HepG2 (cell line): ENCODE results near the gene PLEKHA6. TPM values are rescaled to one million over a fixed set of nuclear protein-coding genes. Genes with fewer than 3 reads are reported as not detected.

Experiments used
- ATAC-seq: fragments of 200-7000 bp; cut with Tn5 transposase; 3 replicates; pipeline ENCODE4 v1.9.1; 2020; ENCODE audit warnings: mild to moderate bottlenecking, moderate library complexity
- BruUV-seq: library from RNA; stranded (reverse); fragments of 400-500 nt; replicated peaks from 2 replicates; lab custom pipeline; 2021; lab: Mats Ljungman, UMichigan
- CTCF ChIA-PET: fragments of 300-600 bp; formaldehyde crosslinking; extraction: SDS; loops from one replicate; lab custom pipeline; 2021; ENCODE audit warnings: low total read pairs, inconsistent platforms, low intra/inter-chr PET ratio; lab: Yijun Ruan, JAX
- POLR2A ChIA-PET: fragments of 350-600 bp; sonication (Branson Sonifier 250); formaldehyde crosslinking; loops from one replicate; lab custom pipeline; 2020; ENCODE audit warnings: antibody characterized with exemption, inconsistent platforms; lab: Yijun Ruan, JAX
- DNase-seq: peaks from one replicate; pipeline ENCODE4 v3.0.0-alpha.2; 2015; ENCODE audit warnings: low spot score
- FAIRE-seq: peaks from 3 replicates; lab custom pipeline; 2011; peaks lifted over from hg19 to GRCh38; lab: Jason Lieb, UNC
- H2AFZ ChIP-seq: one replicate; pipeline ENCODE4 v1.6.1; 2011; ENCODE audit warnings: low read length, inconsistent platforms
- H3K27ac ChIP-seq: fragments of 300-600 bp; 3 replicates; pipeline ENCODE4 v1.8.0; 2011; ENCODE audit warnings: mixed run types, mild to moderate bottlenecking, mixed read lengths, low read length, inconsistent platforms; ENCODE audit not compliant: insufficient read depth; ENCODE audit errors: extremely low read length
- H3K27me3 ChIP-seq, 2 experiments: fragments of 200-600 bp in 1 of 2; 2 replicates in 1 of 2; 3 replicates in 1 of 2; pipeline versions ENCODE4 v1.6.0 to v1.8.0; 2011; ENCODE audit warnings: low read length in 2 of 2, mild to moderate bottlenecking in 2 of 2, moderate library complexity in 2 of 2, inconsistent platforms in 1 of 2; ENCODE audit not compliant: insufficient read depth in 2 of 2, control insufficient read depth in 1 of 2
- H3K36me3 ChIP-seq, 2 experiments: fragments of 200-600 bp in 1 of 2; replicated peaks in 1 of 2; 2 replicates in 1 of 2; 3 replicates in 1 of 2; pipeline versions ENCODE4 v1.5.1 to v1.8.0; 2011; ENCODE audit warnings: low read length in 2 of 2, inconsistent platforms in 1 of 2; ENCODE audit not compliant: insufficient read depth in 2 of 2, control insufficient read depth in 1 of 2
- H3K4me1 ChIP-seq: 2 replicates; pipeline ENCODE4 v1.5.1; 2012; ENCODE audit warnings: low read length, inconsistent platforms; ENCODE audit not compliant: insufficient read depth
- H3K4me2 ChIP-seq: 2 replicates; pipeline ENCODE4 v1.6.0; 2011; ENCODE audit warnings: low read depth, low read length, inconsistent platforms
- H3K4me3 ChIP-seq, 3 experiments: fragments of 200-600 bp in 1 of 3; sonication (generic), shearing (Covaris generic) in 1 of 3; replicated peaks in 1 of 3; 2 replicates each; pipeline ENCODE4 v1.5.1; 2011 to 2016; ENCODE audit warnings: low read length in 3 of 3, inconsistent platforms in 2 of 3, low read depth in 2 of 3, mild to moderate bottlenecking in 2 of 3, control low read depth in 1 of 3, mixed read lengths in 1 of 3; ENCODE audit not compliant: insufficient read depth in 1 of 3
- H3K79me2 ChIP-seq: one replicate; pipeline ENCODE4 v1.6.1; 2011; ENCODE audit warnings: low read length, inconsistent platforms; ENCODE audit not compliant: insufficient read depth
- H3K9ac ChIP-seq: 2 replicates; pipeline ENCODE4 v1.6.0; 2011; ENCODE audit warnings: mild to moderate bottlenecking, low read depth, low read length, inconsistent platforms; ENCODE audit not compliant: insufficient read depth
- H3K9me3 ChIP-seq: 2 replicates; pipeline ENCODE4 v1.5.1; 2012; ENCODE audit warnings: mild to moderate bottlenecking, low read length
- H4K20me1 ChIP-seq: 2 replicates; pipeline ENCODE4 v1.6.0; 2011; ENCODE audit warnings: inconsistent platforms, mild to moderate bottlenecking, low read length, moderate library complexity; ENCODE audit not compliant: insufficient read depth
- IKZF1 ChIP-seq: fragments of 450-650 bp; IDR thresholded peaks from 2 replicates; pipeline ENCODE4 v1.7.1; 2016
- KAT7 ChIP-seq: IDR thresholded peaks from 2 replicates; pipeline ENCODE4 v1.6.1; 2018; ENCODE audit warnings: borderline replicate concordance, missing compliant biosample characterization
- PATZ1 ChIP-seq: sonication (generic); formaldehyde crosslinking; IDR thresholded peaks from 2 replicates; pipeline ENCODE4 v1.4.0; 2020; ENCODE audit warnings: missing genetic modification reagents
- STAG1 ChIP-seq: sonication (generic); formaldehyde crosslinking; IDR thresholded peaks from 2 replicates; pipeline ENCODE4 v1.4.0; 2020; ENCODE audit warnings: missing genetic modification reagents
- TEAD3 ChIP-seq: optimal IDR thresholded peaks from 2 replicates; pipeline ENCODE3; 2016; ENCODE audit warnings: borderline replicate concordance
- THAP9 ChIP-seq: sonication (generic); formaldehyde crosslinking; IDR thresholded peaks from 2 replicates; pipeline ENCODE4; 2020; ENCODE audit warnings: missing genetic modification reagents, mild to moderate bottlenecking, borderline replicate concordance
- ZBTB7B ChIP-seq: sonication (generic); formaldehyde crosslinking; IDR thresholded peaks from 2 replicates; pipeline ENCODE4 v1.4.0; 2020; ENCODE audit warnings: missing genetic modification reagents
- ZNF24 ChIP-seq: fragments of 450-650 bp; IDR thresholded peaks from 2 replicates; pipeline ENCODE4 v1.6.1; 2017; ENCODE audit warnings: antibody characterized with exemption, mild to moderate bottlenecking
- ZSCAN25 ChIP-seq: sonication (generic); formaldehyde crosslinking; IDR thresholded peaks from 2 replicates; pipeline ENCODE4 v1.8.0; 2022; ENCODE audit warnings: mild to moderate bottlenecking, missing genetic modification reagents
- WGBS: methylation state at CpG from one replicate; pipeline ENCODE4 v1.1.6; 2017; ENCODE audit warnings: low lambda C conversion rate; 5-methylcytosine and 5-hydroxymethylcytosine counted together
- in situ Hi-C: cut with HindIII; loops from 2 replicates; pipeline ENCODE4 v1.10.0; 2017; ENCODE audit warnings: low pct_unique_long_range_greater_than_20kb; ENCODE audit not compliant: extremely low pct_ligation_motif_present
- intact Hi-C: fragments of 100-400 bp; cut with micrococcal nuclease; formaldehyde crosslinking; loops from one replicate; pipeline ENCODE4 v1.10.0; 2022; ENCODE audit not compliant: unreplicated experiment
- polyA plus RNA-seq, 8 experiments: library from polyadenylated mRNA; depleted of rRNA in 3 of 8; stranded (reverse) in 7 of 8; unstranded in 1 of 8; fragments of >200 nt; fragmentation: Illumina TruSeq in 4 of 8; extraction: Trizol in 4 of 8; gene quantifications; 2 replicates each; pipeline versions ENCODE4 v1.2.1 to v1.2.3, GENCODE V29; 2011 to 2016; ENCODE audit warnings: low read depth in 4 of 8, missing spikeins in 1 of 8, mixed read lengths in 1 of 8; ENCODE audit not compliant: insufficient read depth in 1 of 8
- total RNA-seq, 5 experiments: library from RNA; depleted of rRNA; stranded (reverse); fragments of >200 nt; fragmentation: Illumina TruSeq; extraction: Trizol; gene quantifications; 2 replicates each; pipeline ENCODE4 v1.2.3, GENCODE V29; 2016; ENCODE audit warnings: low read depth in 1 of 5
- TF ChIP-seq, protein P1 (sequence below): sonication (generic); formaldehyde crosslinking; IDR thresholded peaks from 2 replicates; pipeline ENCODE4 v1.4.0; 2020; ENCODE audit warnings: missing genetic modification reagents
- TF ChIP-seq, protein P2 (sequence below): sonication (generic); formaldehyde crosslinking; IDR thresholded peaks from 2 replicates; pipeline ENCODE4 v1.4.0; 2020; ENCODE audit warnings: missing genetic modification reagents
- TF ChIP-seq, protein P3 (sequence below): sonication (generic); IDR thresholded peaks from 2 replicates; pipeline ENCODE4 v1.6.1; 2016; ENCODE audit warnings: low read depth, borderline replicate concordance

The PLEKHA6 gene
- total and polyA plus RNA-seq, 2 of the 13 experiments (the other 11 are each of a cell fraction or from before 2014, with no cell fraction given) = 5.3 to 11.4 TPM

DNA sequence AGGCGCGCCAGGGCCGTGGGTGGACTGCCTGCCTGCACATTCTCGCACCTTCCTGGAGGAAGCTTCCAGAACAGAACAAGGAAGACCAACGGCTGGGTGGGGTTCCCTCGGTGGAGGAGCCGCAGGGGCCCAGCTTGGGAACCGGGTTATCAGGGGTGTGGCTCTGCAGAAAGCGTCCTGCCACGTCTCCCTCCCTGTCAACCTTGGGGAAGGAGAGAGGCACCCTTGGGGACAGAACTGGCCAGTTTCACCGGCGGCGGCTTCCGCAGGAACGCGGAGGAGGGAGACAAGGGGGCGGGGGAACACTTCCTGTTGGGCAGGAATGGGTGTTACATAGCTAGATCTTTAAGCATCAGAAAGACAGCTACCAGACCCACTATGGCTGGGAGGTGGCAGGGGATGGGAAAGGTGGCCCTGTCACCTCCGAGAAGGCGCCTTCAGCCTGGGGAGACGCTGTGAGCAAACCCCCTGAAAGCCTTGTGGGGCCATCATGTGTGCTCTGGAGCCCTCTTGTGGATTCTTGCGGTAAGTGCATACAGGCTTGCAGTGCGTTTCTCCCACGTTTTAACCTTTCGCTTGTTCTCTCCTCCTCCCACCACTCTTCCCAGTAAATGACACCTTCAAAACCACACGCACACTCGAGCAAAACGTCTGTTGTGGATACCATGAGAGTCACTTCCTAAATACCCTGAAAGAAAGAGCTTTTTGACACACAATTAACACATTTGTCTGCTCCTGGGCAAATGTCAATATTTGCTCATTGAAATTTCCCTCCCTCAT lies 3.8 kb upstream of the PLEKHA6 start:
- CTCF ChIA-PET = interaction anchor here (1.0 to 3.6 kb wide), 5 partner anchors 35 to 201 kb away, joined by 4 to 29 read pairs (median 16); partner anchors contain the start of gene GOLT1A
- H3K9me3 ChIP-seq = no peaks in the 10 kb centered on the region
- POLR2A ChIA-PET = interaction anchor here (1.4 kb wide), 1 partner anchor 150 kb away, joined by 3 read pairs; the partner anchor contains the start of gene GOLT1A
- H3K4me3 ChIP-seq = no peak overlapping the region
- H3K27me3 ChIP-seq = no peaks in the 10 kb centered on the region
- H3K36me3 ChIP-seq = peaks cover 7 to 26% of the 10 kb centered on the region in 2 experiments; a peak in 4 of 5 replicates
- H3K27ac ChIP-seq = no peak overlapping the region
- H3K4me2 ChIP-seq = peak overlapping the region; percentile 30
- intact Hi-C loops (loop anchor here (1.0 kb wide), 4 partner anchors 35 to 149 kb away; no protein-coding TSS in a partner anchor), in situ Hi-C loops (loop anchor here (5.0 to 25.0 kb wide), 4 partner anchors 101 to 501 kb away; partner anchors contain the start of genes GOLT1A and SNRPE)
- FAIRE-seq (peak; percentile 92), ATAC-seq (peak; percentile 64), DNase-seq (peak; percentile 50)
- H4K20me1 ChIP-seq = no peaks in the 10 kb centered on the region
- no peak overlapping the region for H3K9ac ChIP-seq
- WGBS = 46% methylated on average over 19 of the region's 27 CpGs
- H3K4me1 ChIP-seq = peaks cover 20% of the 10 kb centered on the region
- no peaks in the 10 kb centered on the region for H3K79me2 ChIP-seq
- H2AFZ ChIP-seq = no peak overlapping the region
- BruUV-seq = no TSS peak
- TF ChIP-seq, protein P1, sequence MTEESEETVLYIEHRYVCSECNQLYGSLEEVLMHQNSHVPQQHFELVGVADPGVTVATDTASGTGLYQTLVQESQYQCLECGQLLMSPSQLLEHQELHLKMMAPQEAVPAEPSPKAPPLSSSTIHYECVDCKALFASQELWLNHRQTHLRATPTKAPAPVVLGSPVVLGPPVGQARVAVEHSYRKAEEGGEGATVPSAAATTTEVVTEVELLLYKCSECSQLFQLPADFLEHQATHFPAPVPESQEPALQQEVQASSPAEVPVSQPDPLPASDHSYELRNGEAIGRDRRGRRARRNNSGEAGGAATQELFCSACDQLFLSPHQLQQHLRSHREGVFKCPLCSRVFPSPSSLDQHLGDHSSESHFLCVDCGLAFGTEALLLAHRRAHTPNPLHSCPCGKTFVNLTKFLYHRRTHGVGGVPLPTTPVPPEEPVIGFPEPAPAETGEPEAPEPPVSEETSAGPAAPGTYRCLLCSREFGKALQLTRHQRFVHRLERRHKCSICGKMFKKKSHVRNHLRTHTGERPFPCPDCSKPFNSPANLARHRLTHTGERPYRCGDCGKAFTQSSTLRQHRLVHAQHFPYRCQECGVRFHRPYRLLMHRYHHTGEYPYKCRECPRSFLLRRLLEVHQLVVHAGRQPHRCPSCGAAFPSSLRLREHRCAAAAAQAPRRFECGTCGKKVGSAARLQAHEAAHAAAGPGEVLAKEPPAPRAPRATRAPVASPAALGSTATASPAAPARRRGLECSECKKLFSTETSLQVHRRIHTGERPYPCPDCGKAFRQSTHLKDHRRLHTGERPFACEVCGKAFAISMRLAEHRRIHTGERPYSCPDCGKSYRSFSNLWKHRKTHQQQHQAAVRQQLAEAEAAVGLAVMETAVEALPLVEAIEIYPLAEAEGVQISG (CRISPR knock-in tag) = peak; percentile 23; the same call in 1 of the 2 replicates
- TF ChIP-seq PATZ1 (CRISPR knock-in tag) = peak; percentile 64
- TF ChIP-seq THAP9 (CRISPR knock-in tag) = peak; percentile 23; the same call in 1 of the 2 replicates
- peak; percentile 42 for TF ChIP-seq TEAD3 (CRISPR knock-in tag)
- no peak; the same call in 1 of the 2 replicates for TF ChIP-seq KAT7
- no peak for TF ChIP-seq ZNF24
- TF ChIP-seq, protein P2, sequence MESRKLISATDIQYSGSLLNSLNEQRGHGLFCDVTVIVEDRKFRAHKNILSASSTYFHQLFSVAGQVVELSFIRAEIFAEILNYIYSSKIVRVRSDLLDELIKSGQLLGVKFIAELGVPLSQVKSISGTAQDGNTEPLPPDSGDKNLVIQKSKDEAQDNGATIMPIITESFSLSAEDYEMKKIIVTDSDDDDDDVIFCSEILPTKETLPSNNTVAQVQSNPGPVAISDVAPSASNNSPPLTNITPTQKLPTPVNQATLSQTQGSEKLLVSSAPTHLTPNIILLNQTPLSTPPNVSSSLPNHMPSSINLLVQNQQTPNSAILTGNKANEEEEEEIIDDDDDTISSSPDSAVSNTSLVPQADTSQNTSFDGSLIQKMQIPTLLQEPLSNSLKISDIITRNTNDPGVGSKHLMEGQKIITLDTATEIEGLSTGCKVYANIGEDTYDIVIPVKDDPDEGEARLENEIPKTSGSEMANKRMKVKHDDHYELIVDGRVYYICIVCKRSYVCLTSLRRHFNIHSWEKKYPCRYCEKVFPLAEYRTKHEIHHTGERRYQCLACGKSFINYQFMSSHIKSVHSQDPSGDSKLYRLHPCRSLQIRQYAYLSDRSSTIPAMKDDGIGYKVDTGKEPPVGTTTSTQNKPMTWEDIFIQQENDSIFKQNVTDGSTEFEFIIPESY (CRISPR knock-in tag) = peak; percentile 77; the same call in 1 of the 2 replicates
- TF ChIP-seq ZBTB7B (CRISPR knock-in tag) = 0 out of 2 replicates have a peak, but pooled peaks have one; percentile 32
- peak; percentile 96 for TF ChIP-seq STAG1
- TF ChIP-seq, protein P3, sequence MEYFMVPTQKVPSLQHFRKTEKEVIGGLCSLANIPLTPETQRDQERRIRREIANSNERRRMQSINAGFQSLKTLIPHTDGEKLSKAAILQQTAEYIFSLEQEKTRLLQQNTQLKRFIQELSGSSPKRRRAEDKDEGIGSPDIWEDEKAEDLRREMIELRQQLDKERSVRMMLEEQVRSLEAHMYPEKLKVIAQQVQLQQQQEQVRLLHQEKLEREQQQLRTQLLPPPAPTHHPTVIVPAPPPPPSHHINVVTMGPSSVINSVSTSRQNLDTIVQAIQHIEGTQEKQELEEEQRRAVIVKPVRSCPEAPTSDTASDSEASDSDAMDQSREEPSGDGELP = no peak
- TF ChIP-seq ZSCAN25 (CRISPR knock-in tag) = no peak
- TF ChIP-seq IKZF1 = no peak
